ENCODE results near the gene KLHL29. TPM values are rescaled to one million over a fixed set of nuclear protein-coding genes. Genes with fewer than 3 reads are reported as not detected.

Gene KLHL29
- total RNA-seq, 1 donor from 2014 or later = 5.5 TPM

GRCh38 chr2:23376972-23377371 lies 8.0 kb upstream of the KLHL29 start:
- Histone ChIP-seq H3K79me2 (ENCODE audit: insufficient read depth, low read length) (no peaks in the 10 kb centered on the region), H3K4me3 (ENCODE audit: insufficient read depth, low read depth, low read length) (no peak overlapping the region), H3K36me3 (ENCODE audit: insufficient read depth, low read length) (no peaks in the 10 kb centered on the region), H3K9ac (ENCODE audit: low read length) (no peak overlapping the region), H3K4me2 (ENCODE audit: low read length) (no peak overlapping the region), H3K9me3 (ENCODE audit: insufficient read depth, low read depth, low read length) (no peaks in the 10 kb centered on the region), H3K27me3 (ENCODE audit: insufficient read depth, low read length) (peaks cover 6% of the 10 kb centered on the region), H3K4me1 (ENCODE audit: insufficient read depth, low read length) (peaks cover 9% of the 10 kb centered on the region), H3K27ac (ENCODE audit: low read depth, low read length) (no peak overlapping the region), H2AFZ (ENCODE audit: low read depth, low read length) (no peak overlapping the region), H4K20me1 (ENCODE audit: insufficient read depth, low read length) (no peaks in the 10 kb centered on the region)
- H3K36me3 Mint-ChIP-seq (ENCODE audit: low read depth, unreplicated experiment) = no peaks in the 10 kb centered on the region
- H3K27me3 Mint-ChIP-seq (ENCODE audit: low read depth, unreplicated experiment) = peaks cover 40% of the 10 kb centered on the region
- no peak overlapping the region for H3K4me3 Mint-ChIP-seq (ENCODE audit: unreplicated experiment)
- peaks cover 11% of the 10 kb centered on the region for H3K9me3 Mint-ChIP-seq (ENCODE audit: unreplicated experiment)
- no peak overlapping the region for H3K27ac Mint-ChIP-seq (ENCODE audit: unreplicated experiment)
- peaks cover 6% of the 10 kb centered on the region for H3K4me1 Mint-ChIP-seq (ENCODE audit: low read depth, unreplicated experiment)
- FAIRE-seq = no peak
- peak; percentile 43 for DNase-seq (ENCODE audit: low read depth)
- TF ChIP-seq EZH2 (IDR thresholded peaks at IDR 0.05; ENCODE audit: insufficient read depth, low read length) = no peak
- no peak for TF ChIP-seq CTCF (IDR thresholded peaks at IDR 0.05; ENCODE audit: insufficient read depth, low read depth, low read length)

GRCh38 chr2:23377771-23378170 lies 7.2 kb upstream of the KLHL29 start:
- Histone ChIP-seq H3K4me3 (ENCODE audit: insufficient read depth, low read depth, low read length) (no peak overlapping the region), H3K79me2 (ENCODE audit: insufficient read depth, low read length) (no peaks in the 10 kb centered on the region), H3K4me2 (ENCODE audit: low read length) (no peak overlapping the region), H3K9me3 (ENCODE audit: insufficient read depth, low read depth, low read length) (no peaks in the 10 kb centered on the region), H2AFZ (ENCODE audit: low read depth, low read length) (no peak overlapping the region), H4K20me1 (ENCODE audit: insufficient read depth, low read length) (no peaks in the 10 kb centered on the region), H3K4me1 (ENCODE audit: insufficient read depth, low read length) (peaks cover 9% of the 10 kb centered on the region), H3K27ac (ENCODE audit: low read depth, low read length) (peak overlapping the region; percentile 12), H3K27me3 (ENCODE audit: insufficient read depth, low read length) (peaks cover 3% of the 10 kb centered on the region), H3K9ac (ENCODE audit: low read length) (no peak overlapping the region), H3K36me3 (ENCODE audit: insufficient read depth, low read length) (no peaks in the 10 kb centered on the region)
- H3K27me3 Mint-ChIP-seq (ENCODE audit: low read depth, unreplicated experiment) = peaks cover 41% of the 10 kb centered on the region
- H3K27ac Mint-ChIP-seq (ENCODE audit: unreplicated experiment) = no peak overlapping the region
- FAIRE-seq = no peak
- H3K9me3 Mint-ChIP-seq (ENCODE audit: unreplicated experiment) = peaks cover 11% of the 10 kb centered on the region
- DNase-seq (ENCODE audit: low read depth) = no peak
- TF ChIP-seq CTCF (IDR thresholded peaks at IDR 0.05; ENCODE audit: insufficient read depth, low read depth, low read length) (no peak), EZH2 (IDR thresholded peaks at IDR 0.05; ENCODE audit: insufficient read depth, low read length) (no peak)
- no peaks in the 10 kb centered on the region for H3K36me3 Mint-ChIP-seq (ENCODE audit: low read depth, unreplicated experiment)
- no peak overlapping the region for H3K4me3 Mint-ChIP-seq (ENCODE audit: unreplicated experiment)
- H3K4me1 Mint-ChIP-seq (ENCODE audit: low read depth, unreplicated experiment) = peaks cover 6% of the 10 kb centered on the region

GRCh38 chr2:23378496-23378895 lies 6.5 kb upstream of the KLHL29 start:
- no peak overlapping the region for H2AFZ ChIP-seq (ENCODE audit: low read depth, low read length)
- H3K9me3 Mint-ChIP-seq (ENCODE audit: unreplicated experiment) = peaks cover 11% of the 10 kb centered on the region
- H3K4me3 ChIP-seq (ENCODE audit: insufficient read depth, low read depth, low read length) = no peak overlapping the region
- H3K4me1 ChIP-seq (ENCODE audit: insufficient read depth, low read length) = peaks cover 9% of the 10 kb centered on the region
- H3K27ac Mint-ChIP-seq (ENCODE audit: unreplicated experiment) = no peak overlapping the region
- H3K9me3 ChIP-seq (ENCODE audit: insufficient read depth, low read depth, low read length) = no peaks in the 10 kb centered on the region
- no peak overlapping the region for H3K9ac ChIP-seq (ENCODE audit: low read length)
- FAIRE-seq = no peak
- H3K36me3 Mint-ChIP-seq (ENCODE audit: low read depth, unreplicated experiment) = no peaks in the 10 kb centered on the region
- H4K20me1 ChIP-seq (ENCODE audit: insufficient read depth, low read length) = no peaks in the 10 kb centered on the region
- H3K27me3 Mint-ChIP-seq (ENCODE audit: low read depth, unreplicated experiment) = peaks cover 41% of the 10 kb centered on the region
- H3K79me2 ChIP-seq (ENCODE audit: insufficient read depth, low read length) = no peaks in the 10 kb centered on the region
- no peak overlapping the region for H3K4me2 ChIP-seq (ENCODE audit: low read length)
- TF ChIP-seq EZH2 (IDR thresholded peaks at IDR 0.05; ENCODE audit: insufficient read depth, low read length) (no peak), CTCF (IDR thresholded peaks at IDR 0.05; ENCODE audit: insufficient read depth, low read depth, low read length) (no peak)
- no peaks in the 10 kb centered on the region for H3K36me3 ChIP-seq (ENCODE audit: insufficient read depth, low read length)
- peaks cover 3% of the 10 kb centered on the region for H3K27me3 ChIP-seq (ENCODE audit: insufficient read depth, low read length)
- H3K4me3 Mint-ChIP-seq (ENCODE audit: unreplicated experiment) = no peak overlapping the region
- DNase-seq (ENCODE audit: low read depth) = no peak
- H3K4me1 Mint-ChIP-seq (ENCODE audit: low read depth, unreplicated experiment) = peaks cover 6% of the 10 kb centered on the region
- H3K27ac ChIP-seq (ENCODE audit: low read depth, low read length) = no peak overlapping the region
